Measurements from ENCODE around the gene LYPD6B. TPM values are rescaled to one million over a fixed set of nuclear protein-coding genes. Genes with fewer than 3 reads are reported as not detected.

LYPD6B gene
- total RNA-seq, 1 donor from 2014 or later: 1.1 TPM

- DNase-seq (ENCODE audit: low read depth): no peak
- no peak overlapping the region for H3K4me3 ChIP-seq (ENCODE audit: low read depth, low read length)
- TF ChIP-seq, protein P1, sequence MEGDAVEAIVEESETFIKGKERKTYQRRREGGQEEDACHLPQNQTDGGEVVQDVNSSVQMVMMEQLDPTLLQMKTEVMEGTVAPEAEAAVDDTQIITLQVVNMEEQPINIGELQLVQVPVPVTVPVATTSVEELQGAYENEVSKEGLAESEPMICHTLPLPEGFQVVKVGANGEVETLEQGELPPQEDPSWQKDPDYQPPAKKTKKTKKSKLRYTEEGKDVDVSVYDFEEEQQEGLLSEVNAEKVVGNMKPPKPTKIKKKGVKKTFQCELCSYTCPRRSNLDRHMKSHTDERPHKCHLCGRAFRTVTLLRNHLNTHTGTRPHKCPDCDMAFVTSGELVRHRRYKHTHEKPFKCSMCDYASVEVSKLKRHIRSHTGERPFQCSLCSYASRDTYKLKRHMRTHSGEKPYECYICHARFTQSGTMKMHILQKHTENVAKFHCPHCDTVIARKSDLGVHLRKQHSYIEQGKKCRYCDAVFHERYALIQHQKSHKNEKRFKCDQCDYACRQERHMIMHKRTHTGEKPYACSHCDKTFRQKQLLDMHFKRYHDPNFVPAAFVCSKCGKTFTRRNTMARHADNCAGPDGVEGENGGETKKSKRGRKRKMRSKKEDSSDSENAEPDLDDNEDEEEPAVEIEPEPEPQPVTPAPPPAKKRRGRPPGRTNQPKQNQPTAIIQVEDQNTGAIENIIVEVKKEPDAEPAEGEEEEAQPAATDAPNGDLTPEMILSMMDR (conservative IDR thresholded peaks at IDR 0.05; ENCODE audit: low read depth, low read length): no peak
These were observed 9.6 kb upstream of the LYPD6B start for GRCh38 chr2:149028891-149029290.

GRCh38 chr2:149029307-149029965, 9.1 kb upstream of the LYPD6B start:
- H3K4me3 ChIP-seq (ENCODE audit: low read depth, low read length): no peak overlapping the region
- TF ChIP-seq, protein P1 (conservative IDR thresholded peaks at IDR 0.05; ENCODE audit: low read depth, low read length): no peak
- DNase-seq (ENCODE audit: low read depth): no peak

DNA sequence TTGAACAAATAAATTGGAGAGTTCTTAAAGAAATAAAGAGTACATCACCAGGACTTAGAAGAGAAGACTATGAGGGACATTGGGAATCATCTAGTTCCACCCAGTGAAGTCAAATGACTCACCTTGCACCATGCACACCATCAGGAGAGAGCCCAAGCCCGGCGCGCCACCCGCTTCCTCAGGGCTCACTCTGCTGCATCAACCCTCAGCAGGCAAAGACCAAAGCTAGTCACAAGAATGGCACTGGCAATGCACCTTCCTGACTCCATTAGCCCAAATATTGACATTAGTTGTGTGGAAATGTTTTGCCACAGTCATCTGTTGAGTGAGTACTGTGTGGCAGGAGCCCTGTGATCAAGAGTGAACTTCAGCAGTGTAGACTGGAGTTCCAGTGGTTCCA, 7.1 kb upstream of the LYPD6B start:
- TF ChIP-seq, protein P1 (conservative IDR thresholded peaks at IDR 0.05; ENCODE audit: low read depth, low read length): no peak

DNA sequence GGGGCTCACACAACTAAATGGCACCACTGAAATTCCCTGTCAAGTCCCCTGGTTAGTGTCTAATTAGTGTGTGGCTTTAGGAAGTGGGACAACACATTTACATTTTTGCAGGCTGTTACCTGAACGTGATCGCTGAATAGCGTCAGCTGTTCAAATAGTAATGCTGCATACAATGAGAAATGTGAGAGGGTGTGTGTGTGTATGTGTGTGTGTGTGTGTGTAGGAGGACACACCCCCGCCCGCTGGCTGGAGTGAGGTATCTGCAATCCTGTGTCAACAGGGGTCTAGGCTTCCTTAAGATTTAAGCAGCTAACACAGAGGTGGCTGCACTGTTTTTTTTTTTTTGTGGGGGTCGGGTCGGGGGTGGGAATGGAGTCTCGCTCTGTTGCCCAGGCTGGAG, 4.8 kb upstream of the LYPD6B start:
- no peak for DNase-seq (ENCODE audit: low read depth)
- TF ChIP-seq, protein P1 (conservative IDR thresholded peaks at IDR 0.05; ENCODE audit: low read depth, low read length): no peak

More for the DNA sequence above, 7.1 kb upstream of the LYPD6B start:
- no peak for DNase-seq (ENCODE audit: low read depth)
- no peak overlapping the region for H3K4me3 ChIP-seq (ENCODE audit: low read depth, low read length)

GRCh38 chr2:149034406-149034805, 4.1 kb upstream of the LYPD6B start:
- H3K4me3 ChIP-seq (ENCODE audit: low read depth, low read length): no peak overlapping the region
- TF ChIP-seq, protein P1 (conservative IDR thresholded peaks at IDR 0.05; ENCODE audit: low read depth, low read length): no peak
- no peak for DNase-seq (ENCODE audit: low read depth)

More for the DNA sequence above, 4.8 kb upstream of the LYPD6B start:
- H3K4me3 ChIP-seq (ENCODE audit: low read depth, low read length): no peak overlapping the region

GRCh38 chr2:149036507-149037293, 1.8 kb upstream of the LYPD6B start:
- TF ChIP-seq, protein P1 (conservative IDR thresholded peaks at IDR 0.05; ENCODE audit: low read depth, low read length): no peak
- no peak overlapping the region for H3K4me3 ChIP-seq (ENCODE audit: low read depth, low read length)
- DNase-seq (ENCODE audit: low read depth): no peak
